ENCODE measurements around the gene DELE1. TPM values are rescaled to one million over a fixed set of nuclear protein-coding genes. Genes with fewer than 3 reads are reported as not detected.
"Not testable (repeated sequence)": the region's sequence is repeated elsewhere in the genome, so short reads cannot be mapped to it uniquely, and the experiment has no call there.

The DELE1 gene
- total RNA-seq, 3 donors from 2014 or later = 40.3 to 59.8 (median 49.8) TPM

GRCh38 chr5:141906972-141907371, 16.7 kb upstream of the DELE1 start:
- ATAC-seq (no peak), DNase-seq (no peak)
- Mint-ChIP-seq H3K4me1 (ENCODE audit: low read depth) (no peaks in the 10 kb centered on the region), H3K9me3 (no peaks in the 10 kb centered on the region), H3K36me3 (ENCODE audit: insufficient read depth) (no peaks in the 10 kb centered on the region), H3K27me3 (ENCODE audit: low read depth) (peaks cover 5% of the 10 kb centered on the region), H3K4me3 (no peak overlapping the region)

GRCh38 chr5:141908796-141909195, 14.9 kb upstream of the DELE1 start:
- H3K4me3 Mint-ChIP-seq = no peak overlapping the region
- peaks cover 21% of the 10 kb centered on the region for H3K27me3 Mint-ChIP-seq (ENCODE audit: low read depth)
- DNase-seq (no peak), ATAC-seq (no peak)
- H3K4me1 Mint-ChIP-seq (ENCODE audit: low read depth) = peaks cover 7% of the 10 kb centered on the region
- H3K36me3 Mint-ChIP-seq (ENCODE audit: insufficient read depth) = no peaks in the 10 kb centered on the region
- H3K9me3 Mint-ChIP-seq = no peaks in the 10 kb centered on the region

GRCh38 chr5:141909212-141909611, 14.5 kb upstream of the DELE1 start:
- ATAC-seq (no peak), DNase-seq (no peak)
- H3K36me3 Mint-ChIP-seq (ENCODE audit: insufficient read depth) = no peaks in the 10 kb centered on the region
- H3K27me3 Mint-ChIP-seq (ENCODE audit: low read depth) = peaks cover 23% of the 10 kb centered on the region
- no peak overlapping the region for H3K4me3 Mint-ChIP-seq
- no peaks in the 10 kb centered on the region for H3K9me3 Mint-ChIP-seq
- peaks cover 7% of the 10 kb centered on the region for H3K4me1 Mint-ChIP-seq (ENCODE audit: low read depth)

- ATAC-seq = no peak
- no peaks in the 10 kb centered on the region for H3K9me3 Mint-ChIP-seq
These were observed 13.4 kb upstream of the DELE1 start for GRCh38 chr5:141910271-141910673.

GRCh38 chr5:141913560-141914198, 10.0 kb upstream of the DELE1 start:
- peaks cover 11% of the 10 kb centered on the region for H3K4me1 Mint-ChIP-seq (ENCODE audit: low read depth)
- H3K9me3 Mint-ChIP-seq = no peaks in the 10 kb centered on the region
- peak overlapping the region; percentile 13 for H3K4me3 Mint-ChIP-seq
- no peak for ATAC-seq
- peaks cover 40% of the 10 kb centered on the region for H3K27me3 Mint-ChIP-seq (ENCODE audit: low read depth)
- no peak for DNase-seq
- H3K36me3 Mint-ChIP-seq (ENCODE audit: insufficient read depth) = no peaks in the 10 kb centered on the region

More at GRCh38 chr5:141910271-141910673, 13.4 kb upstream of the DELE1 start:
- H3K4me1 Mint-ChIP-seq (ENCODE audit: low read depth) = peaks cover 11% of the 10 kb centered on the region
- no peak overlapping the region for H3K4me3 Mint-ChIP-seq
- no peaks in the 10 kb centered on the region for H3K36me3 Mint-ChIP-seq (ENCODE audit: insufficient read depth)
- no peak for DNase-seq
- H3K27me3 Mint-ChIP-seq (ENCODE audit: low read depth) = peaks cover 28% of the 10 kb centered on the region

- no peaks in the 10 kb centered on the region for H3K36me3 Mint-ChIP-seq (ENCODE audit: insufficient read depth)
- peaks cover 40% of the 10 kb centered on the region for H3K27me3 Mint-ChIP-seq (ENCODE audit: low read depth)
- no peak overlapping the region for H3K4me3 Mint-ChIP-seq
- H3K4me1 Mint-ChIP-seq (ENCODE audit: low read depth) = peaks cover 11% of the 10 kb centered on the region
- ATAC-seq = peak; percentile 76 to 85
- H3K9me3 Mint-ChIP-seq = no peaks in the 10 kb centered on the region
- DNase-seq = no peak
These were observed 9.4 kb upstream of the DELE1 start for GRCh38 chr5:141914199-141914743.

GRCh38 chr5:141914797-141915196, 8.9 kb upstream of the DELE1 start:
- Mint-ChIP-seq H3K9me3 (no peaks in the 10 kb centered on the region), H3K27me3 (ENCODE audit: low read depth) (peaks cover 40% of the 10 kb centered on the region), H3K36me3 (ENCODE audit: insufficient read depth) (no peaks in the 10 kb centered on the region), H3K4me1 (ENCODE audit: low read depth) (peaks cover 11% of the 10 kb centered on the region), H3K4me3 (peak overlapping the region; percentile 27)
- no peak for ATAC-seq
- no peak for DNase-seq

GRCh38 chr5:141915881-141916336, 7.8 kb upstream of the DELE1 start:
- ATAC-seq (no peak), DNase-seq (no peak)
- H3K9me3 Mint-ChIP-seq = no peaks in the 10 kb centered on the region
- peaks cover 40% of the 10 kb centered on the region for H3K27me3 Mint-ChIP-seq (ENCODE audit: low read depth)
- no peaks in the 10 kb centered on the region for H3K36me3 Mint-ChIP-seq (ENCODE audit: insufficient read depth)
- no peak overlapping the region for H3K4me3 Mint-ChIP-seq
- peaks cover 11% of the 10 kb centered on the region for H3K4me1 Mint-ChIP-seq (ENCODE audit: low read depth)

GRCh38 chr5:141916522-141916921, 7.1 kb upstream of the DELE1 start:
- no peaks in the 10 kb centered on the region for H3K9me3 Mint-ChIP-seq
- H3K27me3 Mint-ChIP-seq (ENCODE audit: low read depth) = peaks cover 40% of the 10 kb centered on the region
- DNase-seq (no peak), ATAC-seq (no peak)
- H3K4me3 Mint-ChIP-seq = no peak overlapping the region
- H3K4me1 Mint-ChIP-seq (ENCODE audit: low read depth) = peaks cover 11% of the 10 kb centered on the region
- no peaks in the 10 kb centered on the region for H3K36me3 Mint-ChIP-seq (ENCODE audit: insufficient read depth)

- ATAC-seq (no peak), DNase-seq (no peak)
- Mint-ChIP-seq H3K9me3 (no peaks in the 10 kb centered on the region), H3K36me3 (ENCODE audit: insufficient read depth) (no peaks in the 10 kb centered on the region), H3K4me1 (ENCODE audit: low read depth) (peaks cover 13% of the 10 kb centered on the region), H3K4me3 (no peak overlapping the region), H3K27me3 (ENCODE audit: low read depth) (peaks cover 33% of the 10 kb centered on the region)
These were observed 5.9 kb upstream of the DELE1 start for GRCh38 chr5:141917760-141918159.

- H3K4me1 Mint-ChIP-seq (ENCODE audit: low read depth) = peaks cover 17% of the 10 kb centered on the region
- no peak for ATAC-seq
- H3K27me3 Mint-ChIP-seq (ENCODE audit: low read depth) = peaks cover 20% of the 10 kb centered on the region
- no peak for DNase-seq
- no peaks in the 10 kb centered on the region for H3K9me3 Mint-ChIP-seq
- H3K36me3 Mint-ChIP-seq (ENCODE audit: insufficient read depth) = peaks cover 4% of the 10 kb centered on the region
- no peak overlapping the region for H3K4me3 Mint-ChIP-seq
These were observed 4.2 kb upstream of the DELE1 start for GRCh38 chr5:141919218-141920119.

- H3K27me3 Mint-ChIP-seq (ENCODE audit: low read depth) = peaks cover 7% of the 10 kb centered on the region
- DNase-seq (no peak), ATAC-seq (no peak)
- H3K4me1 Mint-ChIP-seq (ENCODE audit: low read depth) = peaks cover 18% of the 10 kb centered on the region
- H3K4me3 Mint-ChIP-seq = no peak overlapping the region
- peaks cover 9% of the 10 kb centered on the region for H3K36me3 Mint-ChIP-seq (ENCODE audit: insufficient read depth)
- H3K9me3 Mint-ChIP-seq = no peaks in the 10 kb centered on the region
These were observed 2.9 kb upstream of the DELE1 start for GRCh38 chr5:141920771-141921170.

- Mint-ChIP-seq H3K4me3 (peak overlapping the region; percentile 87), H3K36me3 (ENCODE audit: insufficient read depth) (peaks cover 24% of the 10 kb centered on the region), H3K4me1 (ENCODE audit: low read depth) (peaks cover 28% of the 10 kb centered on the region)
- not testable (repeated sequence) for H3K9me3 Mint-ChIP-seq; H3K27me3 Mint-ChIP-seq (ENCODE audit: low read depth); DNase-seq
- peak; percentile 0 to 1 for ATAC-seq
These were observed 734 bp upstream of the DELE1 start for GRCh38 chr5:141922827-141923447.

GRCh38 chr5:141926434-141926833, 2.8 kb downstream of the DELE1 start:
- no peak overlapping the region for H3K4me3 Mint-ChIP-seq

More at GRCh38 chr5:141926434-141926833, 2.8 kb downstream of the DELE1 start:
- H3K9me3 Mint-ChIP-seq = no peaks in the 10 kb centered on the region
- ATAC-seq (no peak), DNase-seq (no peak)
- H3K36me3 Mint-ChIP-seq (ENCODE audit: insufficient read depth) = peaks cover 41% of the 10 kb centered on the region
- peaks cover 29% of the 10 kb centered on the region for H3K4me1 Mint-ChIP-seq (ENCODE audit: low read depth)
- H3K27me3 Mint-ChIP-seq (ENCODE audit: low read depth) = no peaks in the 10 kb centered on the region
